ENCODE results near the gene NFE2L2. TPM values are rescaled to one million over a fixed set of nuclear protein-coding genes. Genes with fewer than 3 reads are reported as not detected.

The NFE2L2 gene
- total and polyA plus RNA-seq, 2 donors (not counting 1 experiment from before 2014, with no cell fraction given), result 16.8 to 93.6 TPM

GRCh38 chr2:177314194-177314593, 49.7 kb upstream of the NFE2L2 start:
- H3K4me3 Mint-ChIP-seq, result no peak overlapping the region
- H3K4me1 ChIP-seq (ENCODE audit: control insufficient read depth in 2 of 2, insufficient read depth in 2 of 2, low read length in 2 of 2), result no peaks in the 10 kb centered on the region
- peaks cover 5% of the 10 kb centered on the region for H3K27me3 Mint-ChIP-seq
- DNase-seq (no peak), ATAC-seq (ENCODE audit: low read depth) (no peak)
- H3K27ac ChIP-seq (ENCODE audit: low read length in 2 of 2), result no peak overlapping the region
- POLR2A ChIA-PET, result no interaction called here
- H3K9me3 ChIP-seq (ENCODE audit: control extremely low read depth in 1 of 3, control insufficient read depth in 2 of 3, insufficient read depth in 1 of 3, low read length in 2 of 3), result no peaks in the 10 kb centered on the region
- H4K20me1 ChIP-seq (ENCODE audit: control insufficient read depth, insufficient read depth, low read length, poor library complexity, severe bottlenecking), result no peaks in the 10 kb centered on the region
- H3K9me3 Mint-ChIP-seq (ENCODE audit: insufficient read depth), result peaks cover 3% of the 10 kb centered on the region
- no peak overlapping the region for H3K27ac Mint-ChIP-seq
- H3K4me2 ChIP-seq (replicated peaks; ENCODE audit: low read depth, low read length, poor library complexity, severe bottlenecking), result no peak overlapping the region
- H3K79me2 ChIP-seq (ENCODE audit: control insufficient read depth, insufficient read depth, low read length), result no peaks in the 10 kb centered on the region
- intact Hi-C loops (cut with micrococcal nuclease), result no loop called here
- no peak overlapping the region for H3K4me3 ChIP-seq (ENCODE audit: control extremely low read depth in 1 of 5, extremely low read depth in 1 of 5, insufficient read depth in 1 of 5, low read depth in 2 of 5, low read length in 4 of 5)
- no CpG with 5 or more reads among the region's 1 CpG for WGBS (ENCODE audit: insufficient coverage)
- H3K27me3 ChIP-seq (replicated peaks in 1 of 4; ENCODE audit: control extremely low read depth in 1 of 4, control insufficient read depth in 3 of 4, insufficient read depth in 4 of 4, low read length in 3 of 4), result no peaks in the 10 kb centered on the region
- CTCF ChIA-PET, result interaction anchor here (1.2 to 1.9 kb wide), 3 partner anchors 14 to 148 kb away, joined by 3 to 4 read pairs (median 3); no protein-coding TSS in a partner anchor
- no peak for TF ChIP-seq CTCF (IDR thresholded peaks at IDR 0.05)
- no peak for TF ChIP-seq EZH2 (IDR thresholded peaks at IDR 0.05; ENCODE audit: borderline replicate concordance, insufficient read depth, low read depth, low read length, poor library complexity, severe bottlenecking)
- H3K9ac ChIP-seq (ENCODE audit: low read length), result no peak overlapping the region
- H2AFZ ChIP-seq (ENCODE audit: insufficient read depth, low read depth, low read length, poor library complexity, severe bottlenecking), result no peak overlapping the region
- no peaks in the 10 kb centered on the region for H3K4me1 Mint-ChIP-seq
- no peaks in the 10 kb centered on the region for H3K36me3 ChIP-seq (replicated peaks in 1 of 2; ENCODE audit: control extremely low read depth in 1 of 2, control insufficient read depth in 1 of 2, extremely low read depth in 1 of 2, insufficient read depth in 2 of 2, low read length in 1 of 2)

- Mint-ChIP-seq H3K9me3 (ENCODE audit: insufficient read depth) (peaks cover 3% of the 10 kb centered on the region), H3K27ac (no peak overlapping the region), H3K4me3 (no peak overlapping the region), H3K4me1 (no peaks in the 10 kb centered on the region), H3K27me3 (peaks cover 5% of the 10 kb centered on the region)
- H3K79me2 ChIP-seq (ENCODE audit: control insufficient read depth, insufficient read depth, low read length), result no peaks in the 10 kb centered on the region
- DNase-seq (no peak), ATAC-seq (ENCODE audit: low read depth) (no peak)
- no peak overlapping the region for H3K9ac ChIP-seq (ENCODE audit: low read length)
- no peaks in the 10 kb centered on the region for H3K4me1 ChIP-seq (ENCODE audit: control insufficient read depth in 2 of 2, insufficient read depth in 2 of 2, low read length in 2 of 2)
- no peak overlapping the region for H3K4me2 ChIP-seq (replicated peaks; ENCODE audit: low read depth, low read length, poor library complexity, severe bottlenecking)
- intact Hi-C loops (cut with micrococcal nuclease), result no loop called here
- H3K4me3 ChIP-seq (ENCODE audit: control extremely low read depth in 1 of 5, extremely low read depth in 1 of 5, insufficient read depth in 1 of 5, low read depth in 2 of 5, low read length in 4 of 5), result no peak overlapping the region
- no peaks in the 10 kb centered on the region for H3K9me3 ChIP-seq (ENCODE audit: control extremely low read depth in 1 of 3, control insufficient read depth in 2 of 3, insufficient read depth in 1 of 3, low read length in 2 of 3)
- TF ChIP-seq CTCF (IDR thresholded peaks at IDR 0.05) (no peak), EZH2 (IDR thresholded peaks at IDR 0.05; ENCODE audit: borderline replicate concordance, insufficient read depth, low read depth, low read length, poor library complexity, severe bottlenecking) (no peak)
- H3K27ac ChIP-seq (ENCODE audit: low read length in 2 of 2), result no peak overlapping the region
- CTCF ChIA-PET, result interaction anchor here (1.2 to 1.9 kb wide), 3 partner anchors 13 to 147 kb away, joined by 3 to 6 read pairs (median 4); no protein-coding TSS in a partner anchor
- WGBS (ENCODE audit: insufficient coverage), result 100% methylated on average over 1 of the region's 2 CpGs
- POLR2A ChIA-PET, result no interaction called here
- no peak overlapping the region for H2AFZ ChIP-seq (ENCODE audit: insufficient read depth, low read depth, low read length, poor library complexity, severe bottlenecking)
- H3K27me3 ChIP-seq (replicated peaks in 1 of 4; ENCODE audit: control extremely low read depth in 1 of 4, control insufficient read depth in 3 of 4, insufficient read depth in 4 of 4, low read length in 3 of 4), result no peaks in the 10 kb centered on the region
- H4K20me1 ChIP-seq (ENCODE audit: control insufficient read depth, insufficient read depth, low read length, poor library complexity, severe bottlenecking), result no peaks in the 10 kb centered on the region
- H3K36me3 ChIP-seq (replicated peaks in 1 of 2; ENCODE audit: control extremely low read depth in 1 of 2, control insufficient read depth in 1 of 2, extremely low read depth in 1 of 2, insufficient read depth in 2 of 2, low read length in 1 of 2), result no peaks in the 10 kb centered on the region
Measured at GRCh38 chr2:177313162-177313781, 48.7 kb upstream of the NFE2L2 start.
